CD4-positive, alpha-beta T cell (primary cell): ENCODE results near the gene DONSON. TPM values are rescaled to one million over a fixed set of nuclear protein-coding genes. Genes with fewer than 3 reads are reported as not detected.

Source experiments
- ATAC-seq: fragments of 200-7000 bp; cut with Tn5 transposase; one replicate; pipeline ENCODE4 v1.10.0; 2022; ENCODE audit warnings: mild to moderate bottlenecking; ENCODE audit not compliant: poor library complexity
- CTCF ChIA-PET: fragments of 350-600 bp; sonication (Branson Sonifier 250); formaldehyde crosslinking; loops from one replicate; lab custom pipeline; 2021; ENCODE audit warnings: antibody characterized with exemption, inconsistent platforms; lab: Charles Lee
- POLR2A ChIA-PET: fragments of 350-600 bp; sonication (Branson Sonifier 250); formaldehyde crosslinking; loops from one replicate; lab custom pipeline; 2021; ENCODE audit warnings: antibody characterized with exemption, inconsistent platforms; lab: Charles Lee
- DNase-seq, 14 experiments: peaks; one replicate each; pipeline ENCODE4 v3.0.0-alpha.2; 2013 to 2020; ENCODE audit warnings: mixed read lengths in 2 of 14
- H3K27ac ChIP-seq, 2 donors: one replicate each; pipeline versions ENCODE4 v1.5.1 to v1.7.0; 2013; ENCODE audit warnings: low read length in 2 of 2, low read depth in 1 of 2, mild to moderate bottlenecking in 1 of 2
- H3K27me3 ChIP-seq, 2 experiments: 1 replicate in 1 of 2; 2 replicates in 1 of 2; pipeline versions ENCODE4 v1.6.1 to v1.7.0; 2013; ENCODE audit warnings: low read length in 2 of 2, control low read depth in 1 of 2, mild to moderate bottlenecking in 1 of 2, moderate library complexity in 1 of 2; ENCODE audit not compliant: insufficient read depth in 2 of 2, control insufficient read depth in 1 of 2
- H3K36me3 ChIP-seq: one replicate; pipeline ENCODE4 v1.6.1; 2013; ENCODE audit warnings: low read length, control low read depth; ENCODE audit not compliant: insufficient read depth
- H3K4me1 ChIP-seq: one replicate; pipeline ENCODE4 v1.6.1; 2013; ENCODE audit warnings: low read length, control low read depth; ENCODE audit not compliant: insufficient read depth
- H3K4me3 ChIP-seq: one replicate; pipeline ENCODE4 v1.5.1; 2013; ENCODE audit warnings: mild to moderate bottlenecking, low read length, moderate library complexity
- H3K9me3 ChIP-seq, 2 experiments: 1 replicate in 1 of 2; 2 replicates in 1 of 2; pipeline versions ENCODE4 v1.6.1 to v1.7.0; 2013; ENCODE audit warnings: low read length in 2 of 2, mild to moderate bottlenecking in 2 of 2, control low read depth in 1 of 2, moderate library complexity in 1 of 2; ENCODE audit not compliant: control insufficient read depth in 1 of 2, insufficient read depth in 1 of 2
- H3K27ac Mint-ChIP-seq: one replicate; pipeline ENCODE4 v1.8.0; 2020; ENCODE audit warnings: mixed read lengths
- H3K27me3 Mint-ChIP-seq: one replicate; pipeline ENCODE4 v1.8.0; 2021; ENCODE audit warnings: mixed read lengths
- H3K36me3 Mint-ChIP-seq: one replicate; pipeline ENCODE4 v1.8.0; 2021; ENCODE audit warnings: low read depth, mixed read lengths
- H3K4me1 Mint-ChIP-seq: one replicate; pipeline ENCODE4 v1.8.0; 2021; ENCODE audit warnings: low read depth, mixed read lengths
- H3K4me3 Mint-ChIP-seq: one replicate; pipeline ENCODE4 v1.8.0; 2020; ENCODE audit warnings: mild to moderate bottlenecking, mixed read lengths
- H3K9me3 Mint-ChIP-seq: one replicate; pipeline ENCODE4 v1.8.0; 2020; ENCODE audit warnings: mixed read lengths
- intact Hi-C, 2 experiments: fragments of 100-400 bp; cut with DNase I in 1 of 2; cut with micrococcal nuclease in 1 of 2; formaldehyde crosslinking; loops; one replicate each; pipeline versions ENCODE4 v1.15.1 to v1.9.0; 2023 to 2025; cut with DNase I, micrococcal nuclease
- total RNA-seq, 174 experiments: library from RNA in 2 of 174; stranded (reverse) in 2 of 174; gene quantifications; one replicate each; pipeline ENCODE4 v1.2.3 and lab custom pipeline; 2021 to 2026
- TF ChIP-seq, protein P1 (sequence below): fragments of 200-600 bp; IDR thresholded peaks from one replicate; pipeline ENCODE4 v1.8.0; 2022; ENCODE audit warnings: antibody characterized with exemption, mild to moderate bottlenecking

DONSON gene
- total RNA-seq, 2 experiments from 2014 or later, result 11.9 to 13.5 TPM

DNA sequence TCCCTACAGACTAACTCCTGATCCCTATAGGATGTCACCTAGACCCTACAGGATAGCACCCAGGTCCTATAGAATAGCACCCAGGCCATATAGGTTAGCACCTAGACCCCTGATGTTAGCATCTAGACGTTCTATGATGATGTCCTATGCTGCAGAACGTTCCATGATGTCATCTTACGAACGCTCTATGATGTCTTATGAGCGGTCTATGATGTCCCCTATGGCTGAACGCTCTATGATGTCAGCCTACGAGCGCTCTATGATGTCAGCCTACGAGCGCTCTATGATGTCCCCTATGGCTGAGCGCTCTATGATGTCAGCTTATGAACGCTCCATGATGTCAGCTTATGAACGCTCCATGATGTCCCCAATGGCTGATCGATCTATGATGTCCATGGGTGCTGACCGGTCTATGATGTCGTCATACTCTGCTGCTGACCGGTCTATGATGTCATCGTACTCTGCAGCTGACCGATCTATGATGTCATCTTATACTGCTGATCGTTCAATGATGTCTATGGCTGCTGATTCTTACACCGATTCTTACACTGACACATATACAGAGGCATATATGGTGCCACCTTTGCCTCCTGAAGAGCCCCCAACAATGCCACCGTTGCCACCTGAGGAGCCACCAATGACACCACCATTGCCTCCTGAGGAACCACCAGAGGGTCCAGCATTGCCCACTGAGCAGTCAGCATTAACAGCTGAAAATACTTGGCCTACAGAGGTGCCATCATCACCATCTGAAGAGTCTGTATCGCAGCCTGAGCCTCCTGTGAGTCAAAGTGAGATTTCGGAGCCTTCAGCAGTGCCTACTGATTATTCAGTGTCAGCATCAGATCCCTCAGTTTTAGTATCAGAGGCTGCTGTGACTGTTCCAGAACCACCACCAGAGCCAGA, 36.1 kb downstream of the DONSON start:
- Mint-ChIP-seq H3K4me3 (peak overlapping the region; percentile 20), H3K4me1 (peaks cover 60% of the 10 kb centered on the region), H3K27me3 (no peaks in the 10 kb centered on the region), H3K36me3 (peaks cover 96% of the 10 kb centered on the region), H3K27ac (peak overlapping the region; percentile 51), H3K9me3 (no peaks in the 10 kb centered on the region)
- no peak overlapping the region for H3K27ac ChIP-seq
- TF ChIP-seq, protein P1, sequence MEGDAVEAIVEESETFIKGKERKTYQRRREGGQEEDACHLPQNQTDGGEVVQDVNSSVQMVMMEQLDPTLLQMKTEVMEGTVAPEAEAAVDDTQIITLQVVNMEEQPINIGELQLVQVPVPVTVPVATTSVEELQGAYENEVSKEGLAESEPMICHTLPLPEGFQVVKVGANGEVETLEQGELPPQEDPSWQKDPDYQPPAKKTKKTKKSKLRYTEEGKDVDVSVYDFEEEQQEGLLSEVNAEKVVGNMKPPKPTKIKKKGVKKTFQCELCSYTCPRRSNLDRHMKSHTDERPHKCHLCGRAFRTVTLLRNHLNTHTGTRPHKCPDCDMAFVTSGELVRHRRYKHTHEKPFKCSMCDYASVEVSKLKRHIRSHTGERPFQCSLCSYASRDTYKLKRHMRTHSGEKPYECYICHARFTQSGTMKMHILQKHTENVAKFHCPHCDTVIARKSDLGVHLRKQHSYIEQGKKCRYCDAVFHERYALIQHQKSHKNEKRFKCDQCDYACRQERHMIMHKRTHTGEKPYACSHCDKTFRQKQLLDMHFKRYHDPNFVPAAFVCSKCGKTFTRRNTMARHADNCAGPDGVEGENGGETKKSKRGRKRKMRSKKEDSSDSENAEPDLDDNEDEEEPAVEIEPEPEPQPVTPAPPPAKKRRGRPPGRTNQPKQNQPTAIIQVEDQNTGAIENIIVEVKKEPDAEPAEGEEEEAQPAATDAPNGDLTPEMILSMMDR, result no peak
- peaks cover 12% of the 10 kb centered on the region for H3K4me1 ChIP-seq
- no peak overlapping the region for H3K4me3 ChIP-seq
- ChIA-PET POLR2A (interaction anchor here (1.6 kb wide), 1 partner anchor 10 kb away, joined by 17 read pairs; the partner anchor contains the start of genes GART and SON), CTCF (interaction anchor here (0.6 to 1.3 kb wide), 2 partner anchors 20 to 53 kb away, joined by 3 to 6 read pairs; no protein-coding TSS in a partner anchor)
- no peak for DNase-seq
- H3K36me3 ChIP-seq, result peaks cover 94% of the 10 kb centered on the region
- no peaks in the 10 kb centered on the region for H3K9me3 ChIP-seq
- intact Hi-C loops, result no loop called here
- H3K27me3 ChIP-seq, result no peaks in the 10 kb centered on the region
- ATAC-seq, result peak; percentile 28

- Mint-ChIP-seq H3K36me3 (peaks cover 96% of the 10 kb centered on the region), H3K27ac (peak overlapping the region; percentile 51), H3K9me3 (no peaks in the 10 kb centered on the region), H3K27me3 (no peaks in the 10 kb centered on the region), H3K4me1 (peaks cover 53% of the 10 kb centered on the region), H3K4me3 (no peak overlapping the region)
- ChIA-PET POLR2A (interaction anchor here (1.6 kb wide), 1 partner anchor 9 kb away, joined by 17 read pairs; the partner anchor contains the start of genes GART and SON), CTCF (interaction anchor here (0.6 to 1.3 kb wide), 2 partner anchors 21 to 54 kb away, joined by 3 to 6 read pairs; no protein-coding TSS in a partner anchor)
- intact Hi-C loops, result no loop called here
- ATAC-seq, result no peak
- H3K4me3 ChIP-seq, result no peak overlapping the region
- no peaks in the 10 kb centered on the region for H3K27me3 ChIP-seq
- H3K9me3 ChIP-seq, result no peaks in the 10 kb centered on the region
- no peak overlapping the region for H3K27ac ChIP-seq
- TF ChIP-seq, protein P1, result no peak
- H3K36me3 ChIP-seq, result peaks cover 92% of the 10 kb centered on the region
- DNase-seq, result no peak
- peaks cover 14% of the 10 kb centered on the region for H3K4me1 ChIP-seq
Measured at GRCh38 chr21:33551664-33552063, 36.8 kb downstream of the DONSON start.

GRCh38 chr21:33550772-33551660, 37.5 kb downstream of the DONSON start:
- no peaks in the 10 kb centered on the region for H3K9me3 Mint-ChIP-seq
- peaks cover 95% of the 10 kb centered on the region for H3K36me3 Mint-ChIP-seq
- POLR2A ChIA-PET, result interaction anchor here (1.6 kb wide), 1 partner anchor 9 kb away, joined by 17 read pairs; the partner anchor contains the start of genes GART and SON
- ATAC-seq (peak; percentile 15), DNase-seq (no peak)
- no peaks in the 10 kb centered on the region for H3K27me3 ChIP-seq
- no peak overlapping the region for H3K4me3 Mint-ChIP-seq
- no peak overlapping the region for H3K27ac ChIP-seq
- intact Hi-C loops, result no loop called here
- H3K27me3 Mint-ChIP-seq, result no peaks in the 10 kb centered on the region
- H3K4me1 Mint-ChIP-seq, result peaks cover 50% of the 10 kb centered on the region
- TF ChIP-seq, protein P1, result no peak
- H3K4me3 ChIP-seq, result no peak overlapping the region
- H3K36me3 ChIP-seq, result peaks cover 87% of the 10 kb centered on the region
- CTCF ChIA-PET, result interaction anchor here (1.3 kb wide), 1 partner anchor 55 kb away, joined by 6 read pairs; no protein-coding TSS in a partner anchor
- H3K27ac Mint-ChIP-seq, result no peak overlapping the region
- H3K9me3 ChIP-seq, result no peaks in the 10 kb centered on the region
- peaks cover 16% of the 10 kb centered on the region for H3K4me1 ChIP-seq
